Peyer's patch (tissue), 4 donors: ENCODE measurements around the gene INTS13.

Experiments
- POLR2A ChIP-seq, 2 donors: fragments of 450-650 bp; IDR thresholded peaks; one replicate each; pipeline ENCODE4 v1.5.1; 2017; ENCODE audit warnings: antibody characterized with exemption in 2 of 2, mild to moderate bottlenecking in 2 of 2, moderate library complexity in 2 of 2
- TF ChIP-seq, protein P1 (sequence below), 6 experiments: fragments of 450-650 bp in 4 of 6; fragments of 200-600 bp in 2 of 6; sonication (generic) in 1 of 6; IDR thresholded peaks; one replicate each; pipeline ENCODE4 v1.5.1; 2017 to 2019; ENCODE audit warnings: antibody characterized with exemption in 6 of 6, mild to moderate bottlenecking in 3 of 6, moderate library complexity in 1 of 6

DNA sequence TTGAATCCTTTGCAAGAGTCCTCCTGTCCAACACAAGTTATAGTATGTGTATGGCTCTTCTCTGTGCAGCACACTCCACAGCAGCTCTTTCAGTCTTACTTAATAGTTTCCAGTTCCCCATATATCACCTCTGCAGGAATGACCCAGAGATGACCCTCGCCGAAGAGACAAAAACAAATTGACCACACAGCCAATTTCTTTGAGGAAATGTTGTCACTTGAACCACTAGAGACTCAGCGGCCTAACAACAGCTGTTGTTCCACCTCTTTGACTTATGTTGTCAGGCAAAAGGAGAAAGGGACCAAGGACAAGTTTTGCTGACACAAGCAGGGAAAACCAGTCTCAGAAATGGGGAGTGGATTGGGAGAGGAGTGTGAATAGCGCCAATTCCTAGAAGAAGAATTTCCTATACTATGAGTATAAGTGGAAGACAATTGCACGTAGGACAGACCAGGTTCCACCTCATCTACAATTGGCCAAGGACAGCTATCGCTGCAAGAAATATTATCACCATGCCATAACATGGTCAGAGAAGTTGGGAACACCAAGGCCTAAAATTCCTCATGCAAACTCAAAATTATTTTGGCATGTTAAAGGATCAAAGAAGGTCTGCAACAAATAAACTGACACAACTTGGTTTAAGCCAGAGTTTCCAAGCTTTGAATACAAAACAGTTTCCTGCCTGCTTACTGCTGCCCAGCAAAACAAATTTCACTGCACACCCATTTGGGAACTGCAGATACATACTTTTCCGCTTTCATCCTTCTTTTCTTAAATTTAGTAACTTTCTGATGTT lies 63.1 kb downstream of the INTS13 start:
- TF ChIP-seq, protein P1, sequence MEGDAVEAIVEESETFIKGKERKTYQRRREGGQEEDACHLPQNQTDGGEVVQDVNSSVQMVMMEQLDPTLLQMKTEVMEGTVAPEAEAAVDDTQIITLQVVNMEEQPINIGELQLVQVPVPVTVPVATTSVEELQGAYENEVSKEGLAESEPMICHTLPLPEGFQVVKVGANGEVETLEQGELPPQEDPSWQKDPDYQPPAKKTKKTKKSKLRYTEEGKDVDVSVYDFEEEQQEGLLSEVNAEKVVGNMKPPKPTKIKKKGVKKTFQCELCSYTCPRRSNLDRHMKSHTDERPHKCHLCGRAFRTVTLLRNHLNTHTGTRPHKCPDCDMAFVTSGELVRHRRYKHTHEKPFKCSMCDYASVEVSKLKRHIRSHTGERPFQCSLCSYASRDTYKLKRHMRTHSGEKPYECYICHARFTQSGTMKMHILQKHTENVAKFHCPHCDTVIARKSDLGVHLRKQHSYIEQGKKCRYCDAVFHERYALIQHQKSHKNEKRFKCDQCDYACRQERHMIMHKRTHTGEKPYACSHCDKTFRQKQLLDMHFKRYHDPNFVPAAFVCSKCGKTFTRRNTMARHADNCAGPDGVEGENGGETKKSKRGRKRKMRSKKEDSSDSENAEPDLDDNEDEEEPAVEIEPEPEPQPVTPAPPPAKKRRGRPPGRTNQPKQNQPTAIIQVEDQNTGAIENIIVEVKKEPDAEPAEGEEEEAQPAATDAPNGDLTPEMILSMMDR (IDR thresholded peaks at IDR 0.05) = no peak
- no peak for TF ChIP-seq POLR2A (IDR thresholded peaks at IDR 0.05)
